DMS 273 (cell line): ENCODE results near the gene KNL1.
"Not testable (repeated sequence)": the region's sequence is repeated elsewhere in the genome, so short reads cannot be mapped to it uniquely, and the experiment has no call there.

ENCODE experiments used
- DNase-seq: peaks from one replicate; lab custom pipeline; 2025; ENCODE audit not compliant: unreplicated experiment; lab: John Stamatoyannopoulos, UW

KNL1 gene

GRCh38 chr15:40578892-40579291, 15.2 kb upstream of the KNL1 start:
- no peak for DNase-seq

- DNase-seq, result not testable (repeated sequence)
These were observed 12.3 kb upstream of the KNL1 start for GRCh38 chr15:40581796-40582195.

GRCh38 chr15:40582726-40583246, 11.3 kb upstream of the KNL1 start:
- peak; percentile 12 for DNase-seq

- no peak for DNase-seq
These were observed 9.9 kb upstream of the KNL1 start for GRCh38 chr15:40584191-40584590.

- no peak for DNase-seq
These were observed 3.4 kb upstream of the KNL1 start for GRCh38 chr15:40590667-40591050.

GRCh38 chr15:40591389-40591788, 2.7 kb upstream of the KNL1 start:
- DNase-seq, result no peak

GRCh38 chr15:40593165-40593564, 884 bp upstream of the KNL1 start:
- DNase-seq, result no peak

- DNase-seq, result peak; percentile 82
These were observed 384 bp downstream of the KNL1 start for GRCh38 chr15:40594429-40594836.

GRCh38 chr15:40595219-40595618, 1.2 kb downstream of the KNL1 start:
- no peak for DNase-seq

- DNase-seq, result no peak
These were observed 1.7 kb downstream of the KNL1 start for GRCh38 chr15:40595773-40596172.

GRCh38 chr15:40597024-40597423, 3.0 kb downstream of the KNL1 start:
- no peak for DNase-seq

- DNase-seq, result no peak
These were observed 4.1 kb downstream of the KNL1 start for GRCh38 chr15:40598126-40598525.

GRCh38 chr15:40598672-40599071, 4.6 kb downstream of the KNL1 start:
- DNase-seq, result no peak

GRCh38 chr15:40600956-40601355, 6.9 kb downstream of the KNL1 start:
- DNase-seq, result no peak

- no peak for DNase-seq
These were observed 9.9 kb downstream of the KNL1 start for GRCh38 chr15:40603935-40604334.

GRCh38 chr15:40613080-40613479, 19.0 kb downstream of the KNL1 start:
- no peak for DNase-seq

GRCh38 chr15:40618023-40618422, 24.0 kb downstream of the KNL1 start:
- DNase-seq, result no peak

GRCh38 chr15:40618906-40619305, 24.9 kb downstream of the KNL1 start:
- DNase-seq, result no peak

- no peak for DNase-seq
These were observed 29.3 kb downstream of the KNL1 start for GRCh38 chr15:40623361-40623760.

GRCh38 chr15:40630313-40630712, 36.3 kb downstream of the KNL1 start:
- DNase-seq, result no peak

- no peak for DNase-seq
These were observed 39.1 kb downstream of the KNL1 start for GRCh38 chr15:40633178-40633577.

GRCh38 chr15:40637221-40637745, 43.2 kb downstream of the KNL1 start:
- DNase-seq, result no peak

GRCh38 chr15:40639677-40640076, 45.6 kb downstream of the KNL1 start:
- DNase-seq, result no peak
